HepG2 (cell line): ENCODE measurements around the gene DNAJC2.

ENCODE experiments used
- CTCF ChIP-seq: sonication (generic); formaldehyde crosslinking; IDR thresholded peaks from 2 replicates; pipeline ENCODE4 v1.5.0; 2020; ENCODE audit warnings: mild to moderate bottlenecking, missing genetic modification reagents, moderate library complexity
- EP300 ChIP-seq, 3 experiments: sonication (generic) in 1 of 3; formaldehyde crosslinking in 1 of 3; IDR thresholded peaks; 2 replicates each; pipeline versions ENCODE4 v1.5.1 to v1.6.1; 2011 to 2020; ENCODE audit warnings: low read depth in 2 of 3, low read length in 2 of 3, borderline replicate concordance in 1 of 3, improper control_type of control experiment in 1 of 3, mild to moderate bottlenecking in 1 of 3, missing genetic modification reagents in 1 of 3, moderate library complexity in 1 of 3
- EZH2 ChIP-seq: conservative IDR thresholded peaks from 2 replicates; pipeline ENCODE4 v1.6.1; 2012; ENCODE audit warnings: mild to moderate bottlenecking, low read depth, low read length, moderate library complexity
- HNF4G ChIP-seq, 2 experiments: sonication (generic) in 1 of 2; formaldehyde crosslinking in 1 of 2; IDR thresholded peaks; 2 replicates each; pipeline versions ENCODE4 v1.4.0 to v1.6.1; 2011 to 2020; ENCODE audit warnings: borderline replicate concordance in 2 of 2, low read depth in 2 of 2, mild to moderate bottlenecking in 2 of 2, low read length in 1 of 2, missing genetic modification reagents in 1 of 2, moderate library complexity in 1 of 2
- HNRNPUL1 ChIP-seq: fragments of 200-400 bp; formaldehyde crosslinking; IDR thresholded peaks from 2 replicates; pipeline ENCODE4 v1.6.1; 2017; ENCODE audit warnings: low read depth, mild to moderate bottlenecking, low read length, moderate library complexity
- PHF5A ChIP-seq: IDR thresholded peaks from one replicate; pipeline ENCODE4 v1.6.1; 2018; ENCODE audit warnings: low read depth, missing genetic modification reagents; ENCODE audit not compliant: unreplicated experiment
- POLR2AphosphoS2 ChIP-seq: IDR thresholded peaks from 2 replicates; pipeline ENCODE4 v1.6.1; 2011; ENCODE audit warnings: low read depth, low read length, improper control_type of control experiment
- SNRNP70 ChIP-seq: fragments of 200-400 bp; formaldehyde crosslinking; IDR thresholded peaks from 2 replicates; pipeline ENCODE4 v1.6.1; 2017; ENCODE audit warnings: mild to moderate bottlenecking, low read depth, low read length, moderate library complexity
- ZBTB33 ChIP-seq: sonication (generic); formaldehyde crosslinking; IDR thresholded peaks from 2 replicates; pipeline ENCODE4 v1.4.0; 2020; ENCODE audit warnings: missing genetic modification reagents
- ZNF138 ChIP-seq: sonication (generic); formaldehyde crosslinking; IDR thresholded peaks from 2 replicates; pipeline ENCODE4 v1.5.0; 2020; ENCODE audit warnings: mild to moderate bottlenecking, low read depth, missing genetic modification reagents
- ZNF354B ChIP-seq: sonication (generic); formaldehyde crosslinking; IDR thresholded peaks from 2 replicates; pipeline ENCODE4 v1.8.0; 2022; ENCODE audit warnings: mild to moderate bottlenecking, missing genetic modification reagents
- ZNF703 ChIP-seq: sonication (generic); formaldehyde crosslinking; IDR thresholded peaks from 2 replicates; pipeline ENCODE4 v1.5.1; 2020; ENCODE audit warnings: missing genetic modification reagents, mild to moderate bottlenecking, moderate library complexity, borderline replicate concordance

GRCh38 chr7:103381280-103382031 is 36.9 kb upstream of the DNAJC2 start:
- TF ChIP-seq ZNF703 (no peak), POLR2AphosphoS2 (no peak), ZNF354B (no peak), EZH2 (no peak), HNF4G (IDR thresholded peaks at IDR 0.05; ENCODE audit: borderline replicate concordance, low read depth, low read length) (no peak), HNF4G (CRISPR knock-in tag; IDR thresholded peaks at IDR 0.05; ENCODE audit: borderline replicate concordance, low read depth) (no peak), EP300 (IDR thresholded peaks at IDR 0.05; ENCODE audit: low read depth in 2 of 2, low read length in 2 of 2) (no peak), EP300 (CRISPR knock-in tag; IDR thresholded peaks at IDR 0.05; ENCODE audit: borderline replicate concordance) (no peak), HNRNPUL1 (no peak), PHF5A (no peak), SNRNP70 (no peak), ZBTB33 (CRISPR knock-in tag) (no peak), ZNF138 (CRISPR knock-in tag) (no peak), CTCF (no peak)
